GM20000 (cell line): ENCODE measurements around the gene UPB1.
A peak's percentile ranks its signal among the peaks of the same experiment; 100 is the strongest.

Experiments
- DNase-seq: peaks from one replicate; pipeline ENCODE4 v3.0.0; 2012; ENCODE audit warnings: low spot score
- CTCF ChIP-seq: IDR thresholded peaks from 2 replicates; pipeline ENCODE4 v1.5.1; 2012; ENCODE audit warnings: mild to moderate bottlenecking, control low read depth; ENCODE audit errors: extremely low read depth, missing control alignments

UPB1 gene

GRCh38 chr22:24513378-24514240 is 18.5 kb downstream of the UPB1 start:
- no peak for DNase-seq
- TF ChIP-seq CTCF = no peak

GRCh38 chr22:24514241-24515026 is 19.3 kb downstream of the UPB1 start:
- no peak for TF ChIP-seq CTCF
- peak; percentile 47 for DNase-seq

GRCh38 chr22:24515027-24515338 is 19.9 kb downstream of the UPB1 start:
- DNase-seq = no peak
- TF ChIP-seq CTCF = no peak

- DNase-seq = no peak
- TF ChIP-seq CTCF = no peak
Observed at GRCh38 chr22:24516301-24516737, 21.2 kb downstream of the UPB1 start.

GRCh38 chr22:24517446-24517845 is 22.3 kb downstream of the UPB1 start:
- no peak for DNase-seq
- TF ChIP-seq CTCF = no peak

- no peak for DNase-seq
- TF ChIP-seq CTCF = no peak
Observed at GRCh38 chr22:24518228-24518627, 23.1 kb downstream of the UPB1 start.

- DNase-seq = no peak
- TF ChIP-seq CTCF = no peak
Observed at GRCh38 chr22:24518771-24519485, 23.8 kb downstream of the UPB1 start.
